Hepatocyte (in vitro differentiated cells): ENCODE data around the gene MTA1. TPM values are rescaled to one million over a fixed set of nuclear protein-coding genes. Genes with fewer than 3 reads are reported as not detected.

Experiments
- DNase-seq: peaks from one replicate; pipeline ENCODE4 v3.0.0-alpha.2; 2016; ENCODE audit warnings: low spot score
- H2AFZ ChIP-seq: fragments of 200-600 bp; sonication (generic); 2 replicates; pipeline ENCODE4 v1.6.0; 2016; ENCODE audit warnings: antibody characterized with exemption, mild to moderate bottlenecking
- H3K27ac ChIP-seq: fragments of 200-600 bp; sonication (generic); 2 replicates; pipeline ENCODE4 v1.5.1; 2016; ENCODE audit warnings: mild to moderate bottlenecking
- H3K27me3 ChIP-seq: fragments of 200-600 bp; sonication (generic); 2 replicates; pipeline ENCODE4 v1.6.1; 2016
- H3K36me3 ChIP-seq: fragments of 200-600 bp; sonication (generic); replicated peaks from 2 replicates; pipeline ENCODE4 v1.5.1; 2016; ENCODE audit warnings: low read depth; ENCODE audit not compliant: insufficient read depth
- H3K4me1 ChIP-seq: fragments of 200-600 bp; sonication (generic); 2 replicates; pipeline ENCODE4 v1.5.1; 2016; ENCODE audit warnings: mild to moderate bottlenecking, moderate library complexity; ENCODE audit not compliant: insufficient read depth
- H3K4me2 ChIP-seq: fragments of 200-600 bp; sonication (generic); 2 replicates; pipeline ENCODE4 v1.6.0; 2016
- H3K4me3 ChIP-seq: fragments of 200-600 bp; sonication (generic); 2 replicates; pipeline ENCODE4 v1.5.1; 2016; ENCODE audit warnings: mild to moderate bottlenecking
- H3K79me2 ChIP-seq: fragments of 200-600 bp; sonication (generic); 2 replicates; pipeline ENCODE4 v1.6.0; 2017; ENCODE audit warnings: mild to moderate bottlenecking
- H3K9me2 ChIP-seq: fragments of 200-600 bp; sonication (generic); replicated peaks from 2 replicates; pipeline ENCODE4 v1.6.0; 2017; ENCODE audit warnings: mild to moderate bottlenecking; ENCODE audit not compliant: insufficient read depth
- H3K9me3 ChIP-seq: fragments of 200-600 bp; sonication (generic); 2 replicates; pipeline ENCODE4 v1.5.1; 2016; ENCODE audit warnings: low read depth, mild to moderate bottlenecking
- H4K20me1 ChIP-seq: fragments of 200-600 bp; sonication (generic); 2 replicates; pipeline ENCODE4 v1.6.0; 2016; ENCODE audit warnings: mild to moderate bottlenecking; ENCODE audit not compliant: insufficient read depth, poor library complexity, severe bottlenecking
- EZH2 ChIP-seq: fragments of 200-600 bp; sonication (generic); IDR thresholded peaks from 2 replicates; pipeline ENCODE4 v1.6.1; 2016; ENCODE audit warnings: antibody characterized with exemption, mild to moderate bottlenecking, borderline replicate concordance
- EZH2phosphoT487 ChIP-seq: fragments of 200-600 bp; sonication (generic); IDR thresholded peaks from one replicate; pipeline ENCODE4 v1.6.1; 2018; ENCODE audit warnings: antibody characterized with exemption, mild to moderate bottlenecking, low read depth, moderate library complexity; ENCODE audit not compliant: unreplicated experiment, severe bottlenecking
- WGBS: methylation state at CpG from one replicate; pipeline ENCODE4 v1.1.6; 2016; ENCODE audit warnings: low lambda C conversion rate; ENCODE audit errors: missing lambda C conversion rate; 5-methylcytosine and 5-hydroxymethylcytosine counted together
- polyA plus RNA-seq: library from polyadenylated mRNA; unstranded; fragments of >200 nt; fragmentation: Nextera tagmentation; extraction: Ambion mirVana; gene quantifications from 2 replicates; pipeline ENCODE4 v1.2.1, GENCODE V29; 2016
- total RNA-seq: library from RNA; depleted of rRNA; stranded (reverse); fragments of >200 nt; gene quantifications from 2 replicates; pipeline ENCODE4 v1.2.3, GENCODE V29; 2014
- TF ChIP-seq, protein P1 (sequence below): fragments of 200-600 bp; sonication (generic); IDR thresholded peaks from 2 replicates; pipeline ENCODE4 v1.5.1; 2016; ENCODE audit warnings: antibody characterized with exemption, mild to moderate bottlenecking; ENCODE audit not compliant: poor library complexity

MTA1 gene
- total and polyA plus RNA-seq, 2 experiments from 2014 or later = 48.1 to 52.7 TPM

GRCh38 chr14:105445901-105446845, 26.5 kb downstream of the MTA1 start:
- Histone ChIP-seq H3K9me3 (no peaks in the 10 kb centered on the region), H3K4me1 (no peaks in the 10 kb centered on the region), H3K36me3 (no peaks in the 10 kb centered on the region), H2AFZ (no peak overlapping the region), H3K9me2 (no peaks in the 10 kb centered on the region), H4K20me1 (no peaks in the 10 kb centered on the region), H3K79me2 (no peaks in the 10 kb centered on the region), H3K27me3 (no peaks in the 10 kb centered on the region), H3K4me2 (no peak overlapping the region), H3K27ac (no peak overlapping the region), H3K4me3 (no peak overlapping the region)
- WGBS = 95% methylated on average over 26 of the region's 26 CpGs
- no peak for TF ChIP-seq EZH2
- TF ChIP-seq EZH2phosphoT487 = no peak
- TF ChIP-seq, protein P1, sequence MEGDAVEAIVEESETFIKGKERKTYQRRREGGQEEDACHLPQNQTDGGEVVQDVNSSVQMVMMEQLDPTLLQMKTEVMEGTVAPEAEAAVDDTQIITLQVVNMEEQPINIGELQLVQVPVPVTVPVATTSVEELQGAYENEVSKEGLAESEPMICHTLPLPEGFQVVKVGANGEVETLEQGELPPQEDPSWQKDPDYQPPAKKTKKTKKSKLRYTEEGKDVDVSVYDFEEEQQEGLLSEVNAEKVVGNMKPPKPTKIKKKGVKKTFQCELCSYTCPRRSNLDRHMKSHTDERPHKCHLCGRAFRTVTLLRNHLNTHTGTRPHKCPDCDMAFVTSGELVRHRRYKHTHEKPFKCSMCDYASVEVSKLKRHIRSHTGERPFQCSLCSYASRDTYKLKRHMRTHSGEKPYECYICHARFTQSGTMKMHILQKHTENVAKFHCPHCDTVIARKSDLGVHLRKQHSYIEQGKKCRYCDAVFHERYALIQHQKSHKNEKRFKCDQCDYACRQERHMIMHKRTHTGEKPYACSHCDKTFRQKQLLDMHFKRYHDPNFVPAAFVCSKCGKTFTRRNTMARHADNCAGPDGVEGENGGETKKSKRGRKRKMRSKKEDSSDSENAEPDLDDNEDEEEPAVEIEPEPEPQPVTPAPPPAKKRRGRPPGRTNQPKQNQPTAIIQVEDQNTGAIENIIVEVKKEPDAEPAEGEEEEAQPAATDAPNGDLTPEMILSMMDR = no peak
- DNase-seq = no peak

GRCh38 chr14:105446971-105447370, 27.3 kb downstream of the MTA1 start:
- no peaks in the 10 kb centered on the region for H3K9me2 ChIP-seq
- no peaks in the 10 kb centered on the region for H3K27me3 ChIP-seq
- no peak for DNase-seq
- H3K9me3 ChIP-seq = no peaks in the 10 kb centered on the region
- no peak overlapping the region for H2AFZ ChIP-seq
- H3K4me3 ChIP-seq = no peak overlapping the region
- WGBS = 89% methylated on average over 14 of the region's 14 CpGs
- H3K79me2 ChIP-seq = no peaks in the 10 kb centered on the region
- no peaks in the 10 kb centered on the region for H3K36me3 ChIP-seq
- H3K27ac ChIP-seq = no peak overlapping the region
- TF ChIP-seq, protein P1 = no peak
- TF ChIP-seq EZH2phosphoT487 = no peak
- TF ChIP-seq EZH2 = no peak
- no peaks in the 10 kb centered on the region for H4K20me1 ChIP-seq
- H3K4me1 ChIP-seq = no peaks in the 10 kb centered on the region
- no peak overlapping the region for H3K4me2 ChIP-seq

- Histone ChIP-seq H3K9me2 (no peaks in the 10 kb centered on the region), H3K9me3 (no peaks in the 10 kb centered on the region), H3K36me3 (no peaks in the 10 kb centered on the region), H3K27me3 (no peaks in the 10 kb centered on the region), H2AFZ (no peak overlapping the region), H3K4me3 (no peak overlapping the region), H3K4me2 (no peak overlapping the region), H4K20me1 (no peaks in the 10 kb centered on the region), H3K27ac (no peak overlapping the region), H3K4me1 (no peaks in the 10 kb centered on the region), H3K79me2 (no peaks in the 10 kb centered on the region)
- TF ChIP-seq, protein P1 = no peak
- TF ChIP-seq EZH2 (no peak), EZH2phosphoT487 (no peak)
- 96% methylated on average over 31 of the region's 31 CpGs for WGBS
- DNase-seq = no peak
Measured at GRCh38 chr14:105447651-105448640, 28.3 kb downstream of the MTA1 start.
